Endothelial cell of umbilical vein (primary cell): ENCODE results near the gene DNAJC21.

Experiments used
- CTCF ChIP-seq, 2 donors: IDR thresholded peaks; 1 replicate in 1 of 2; 2 replicates in 1 of 2; pipeline ENCODE4 v1.5.1; 2011; ENCODE audit warnings: low read length in 2 of 2, mild to moderate bottlenecking in 2 of 2, moderate library complexity in 2 of 2, control low read depth in 1 of 2, inconsistent platforms in 1 of 2, low read depth in 1 of 2; ENCODE audit not compliant: insufficient read depth in 1 of 2; ENCODE audit errors: extremely low read depth in 1 of 2
- EZH2 ChIP-seq: IDR thresholded peaks from 2 replicates; pipeline ENCODE4 v1.6.1; 2012; ENCODE audit warnings: borderline replicate concordance, low read depth, mild to moderate bottlenecking, moderate library complexity, low read length, inconsistent platforms; ENCODE audit not compliant: severe bottlenecking
- FOS ChIP-seq: IDR thresholded peaks from 2 replicates; pipeline ENCODE4 v1.6.1; 2011; ENCODE audit warnings: mild to moderate bottlenecking, low read length, moderate library complexity, borderline replicate concordance; ENCODE audit not compliant: insufficient read depth
- GATA2 ChIP-seq: IDR thresholded peaks from 2 replicates; pipeline ENCODE4 v1.7.0; 2011; ENCODE audit warnings: low read depth, mild to moderate bottlenecking, moderate library complexity, mixed read lengths, low read length; ENCODE audit not compliant: insufficient read length, insufficient read depth
- JUN ChIP-seq: IDR thresholded peaks from 2 replicates; pipeline ENCODE4 v1.6.1; 2011; ENCODE audit warnings: borderline replicate concordance, low read depth; ENCODE audit not compliant: insufficient read length, insufficient read depth
- MAX ChIP-seq: IDR thresholded peaks from 2 replicates; pipeline ENCODE4 v1.6.1; 2011; ENCODE audit not compliant: insufficient read depth, insufficient read length
- MYC ChIP-seq: IDR thresholded peaks from one replicate; pipeline ENCODE4 v1.6.1; 2011; ENCODE audit warnings: mild to moderate bottlenecking, low read depth, low read length
- POLR2A ChIP-seq: IDR thresholded peaks from 2 replicates; pipeline ENCODE4 v1.6.1; 2012; ENCODE audit warnings: low read depth, mild to moderate bottlenecking, control low read depth, low read length
- POLR2AphosphoS5 ChIP-seq: IDR thresholded peaks from 2 replicates; pipeline ENCODE4 v1.6.1; 2012; ENCODE audit warnings: low read depth, mild to moderate bottlenecking, control low read depth, low read length, moderate library complexity; ENCODE audit not compliant: insufficient read depth

DNA sequence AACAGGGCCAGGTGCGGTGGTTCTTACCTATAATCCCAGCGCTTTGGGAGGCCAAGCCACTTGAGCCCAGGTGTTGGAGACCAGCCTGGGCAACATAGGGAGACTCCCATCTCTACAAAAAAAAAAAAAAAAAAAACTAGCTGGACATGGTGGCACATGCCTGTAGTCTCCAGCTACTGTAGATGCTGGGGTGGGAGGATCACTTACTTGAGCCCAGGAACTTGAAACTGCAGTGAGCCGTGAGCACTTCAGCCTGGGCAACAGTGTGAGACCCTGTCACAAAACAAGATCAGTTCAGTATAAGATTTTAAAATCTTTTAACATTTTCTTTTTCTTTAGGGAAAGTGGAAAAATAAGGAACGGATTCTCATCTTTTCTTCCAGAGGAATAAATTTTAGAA is 11.3 kb upstream of the DNAJC21 start:
- no peak for TF ChIP-seq CTCF (IDR thresholded peaks at IDR 0.05; ENCODE audit: extremely low read depth in 1 of 2, insufficient read depth in 1 of 2, low read depth in 1 of 2, low read length in 2 of 2)
- no peak for TF ChIP-seq POLR2A
- TF ChIP-seq MAX: no peak
- no peak for TF ChIP-seq POLR2AphosphoS5
- TF ChIP-seq MYC: no peak
- no peak for TF ChIP-seq GATA2
- TF ChIP-seq EZH2: no peak
- TF ChIP-seq FOS: no peak
- no peak for TF ChIP-seq JUN
